ENCODE results near the gene CACNG1. TPM values are rescaled to one million over a fixed set of nuclear protein-coding genes. Genes with fewer than 3 reads are reported as not detected.
"Not testable (repeated sequence)": the region's sequence is repeated elsewhere in the genome, so short reads cannot be mapped to it uniquely, and the experiment has no call there.

Gene CACNG1
- total RNA-seq, 1 donor from 2014 or later, result not detected

GRCh38 chr17:67098006-67098405 lies 53.7 kb downstream of the CACNG1 start:
- ATAC-seq, result no peak
- intact Hi-C loops (cut with DNase I), result no loop called here
- DNase-seq (ENCODE audit: missing footprints), result no peak

GRCh38 chr17:67104641-67105040 lies 60.3 kb downstream of the CACNG1 start:
- DNase-seq (ENCODE audit: missing footprints); intact Hi-C loops (cut with DNase I); ATAC-seq: not testable (repeated sequence)

- ATAC-seq (no peak), DNase-seq (ENCODE audit: missing footprints) (no peak)
- intact Hi-C loops (cut with DNase I), result no loop called here
Observed at GRCh38 chr17:67105213-67105612, 60.9 kb downstream of the CACNG1 start.

Other genes with a start within 250 kb of the CACNG1 start
- gene CACNG5, start 209.4 kb upstream of the CACNG1 start, total RNA-seq, result not detected
- gene CACNG4, start 79.8 kb upstream of the CACNG1 start, total RNA-seq, result not detected
- gene HELZ, start 200.6 kb downstream of the CACNG1 start, total RNA-seq, result 31.4 TPM